Panc1 (cell line): ENCODE measurements around the gene LIN28B. TPM values are rescaled to one million over a fixed set of nuclear protein-coding genes. Genes with fewer than 3 reads are reported as not detected.

Experiments used
- ATAC-seq: fragments of 200-7000 bp; cut with Tn5 transposase; 2 replicates; pipeline ENCODE4 v1.9.1; 2020; ENCODE audit warnings: mild to moderate bottlenecking, moderate library complexity
- BruUV-seq: library from RNA; stranded (reverse); fragments of 400-500 nt; replicated peaks from 2 replicates; lab custom pipeline; 2021; lab: Mats Ljungman, UMichigan
- CTCF ChIA-PET: fragments of 300-600 bp; sonication (Branson Sonifier 250); formaldehyde crosslinking; loops from one replicate; lab custom pipeline; 2022; ENCODE audit warnings: antibody characterized with exemption; lab: Charles Lee
- POLR2A ChIA-PET: fragments of 300-600 bp; sonication (Branson Sonifier 250); formaldehyde crosslinking; loops from one replicate; lab custom pipeline; 2022; ENCODE audit warnings: antibody characterized with exemption; lab: Charles Lee
- DNase-seq: peaks from one replicate; pipeline ENCODE4 v3.0.0-alpha.2; 2010; ENCODE audit warnings: low read depth, low spot score
- H3K27ac ChIP-seq: 2 replicates; pipeline ENCODE4 v1.5.1; 2011; ENCODE audit warnings: mild to moderate bottlenecking, low read length, inconsistent platforms
- H3K27me3 ChIP-seq: fragments of 200-500 bp; sonication (Bioruptor generic); 2 replicates; pipeline ENCODE4 v1.6.0; 2014; ENCODE audit warnings: low read length, inconsistent platforms; ENCODE audit not compliant: control insufficient read depth, insufficient read depth
- H3K36me3 ChIP-seq: fragments of 200-500 bp; sonication (Bioruptor generic); 2 replicates; pipeline ENCODE4 v1.5.1; 2014; ENCODE audit warnings: inconsistent platforms, mild to moderate bottlenecking, low read length, moderate library complexity; ENCODE audit not compliant: control insufficient read depth, insufficient read depth
- H3K4me1 ChIP-seq: 2 replicates; pipeline ENCODE4 v1.5.1; 2011; ENCODE audit warnings: inconsistent platforms, mild to moderate bottlenecking, low read length, moderate library complexity; ENCODE audit not compliant: control insufficient read depth, insufficient read depth
- H3K4me3 ChIP-seq, 2 experiments: 2 replicates each; pipeline ENCODE4 v1.5.1; 2011 to 2012; ENCODE audit warnings: low read depth in 2 of 2, low read length in 2 of 2, mild to moderate bottlenecking in 2 of 2, inconsistent platforms in 1 of 2, moderate library complexity in 1 of 2
- H3K9me3 ChIP-seq: fragments of 200-500 bp; sonication (Bioruptor generic); 2 replicates; pipeline ENCODE4 v1.5.1; 2014; ENCODE audit warnings: low read depth, mild to moderate bottlenecking, inconsistent platforms, low read length, moderate library complexity; ENCODE audit not compliant: control insufficient read depth, insufficient read depth
- CTCF ChIP-seq: fragments of 450-650 bp; IDR thresholded peaks from 2 replicates; pipeline ENCODE4 v1.5.1; 2017; ENCODE audit warnings: mild to moderate bottlenecking
- POLR2AphosphoS5 ChIP-seq: IDR thresholded peaks from 2 replicates; pipeline ENCODE4 v1.6.1; 2012; ENCODE audit warnings: mild to moderate bottlenecking, low read depth, low read length, moderate library complexity
- REST ChIP-seq, 2 experiments: IDR thresholded peaks; 2 replicates each; pipeline ENCODE4 v1.6.1; 2011 to 2012; ENCODE audit warnings: low read depth in 2 of 2, control low read depth in 1 of 2, low read length in 1 of 2, mild to moderate bottlenecking in 1 of 2, moderate library complexity in 1 of 2; ENCODE audit not compliant: insufficient read depth in 1 of 2
- SIN3A ChIP-seq: IDR thresholded peaks from 2 replicates; pipeline ENCODE4 v1.6.1; 2012; ENCODE audit warnings: low read depth, mild to moderate bottlenecking, low read length, moderate library complexity, borderline replicate concordance; ENCODE audit not compliant: insufficient read depth
- TCF7L2 ChIP-seq: IDR thresholded peaks from 2 replicates; pipeline ENCODE4 v1.6.1; 2011; ENCODE audit warnings: mild to moderate bottlenecking, low read depth, low read length, inconsistent platforms
- in situ Hi-C: cut with HindIII; loops from 2 replicates; pipeline ENCODE4 v1.10.0; 2016; ENCODE audit warnings: low sequenced_read_pairs, low pct_unique_long_range_greater_than_20kb
- intact Hi-C: fragments of 100-400 bp; cut with micrococcal nuclease; formaldehyde crosslinking; loops from one replicate; pipeline ENCODE4 v1.10.0; 2022; ENCODE audit not compliant: unreplicated experiment
- total RNA-seq: library from RNA; stranded (reverse); gene quantifications from one replicate; pipeline ENCODE4 v1.2.1, GENCODE V29; 2021; ENCODE audit not compliant: unreplicated experiment

LIN28B gene
- total RNA-seq, 1 experiment from 2014 or later = 5.8 TPM

- ChIA-PET CTCF (no interaction called here), POLR2A (no interaction called here)
- in situ Hi-C loops = no loop called here
Measured at GRCh38 chr6:104983296-104983695, 26.4 kb downstream of the LIN28B start.

GRCh38 chr6:104983776-104984175, 26.9 kb downstream of the LIN28B start:
- in situ Hi-C loops (no loop called here), intact Hi-C loops (no loop called here)
- ChIA-PET CTCF (no interaction called here), POLR2A (no interaction called here)
- no peaks in the 10 kb centered on the region for H3K36me3 ChIP-seq
- no peaks in the 10 kb centered on the region for H3K4me1 ChIP-seq
- no peak for ATAC-seq
- H3K27me3 ChIP-seq = no peaks in the 10 kb centered on the region
- TF ChIP-seq CTCF = no peak
- no peaks in the 10 kb centered on the region for H3K9me3 ChIP-seq
- no peak for DNase-seq
- no peak overlapping the region for H3K27ac ChIP-seq
- H3K4me3 ChIP-seq = no peak overlapping the region
- BruUV-seq = no TSS peak

More at GRCh38 chr6:104983296-104983695, 26.4 kb downstream of the LIN28B start:
- H3K27ac ChIP-seq = no peak overlapping the region
- no peaks in the 10 kb centered on the region for H3K9me3 ChIP-seq
- H3K4me3 ChIP-seq = no peak overlapping the region
- H3K27me3 ChIP-seq = no peaks in the 10 kb centered on the region
- H3K4me1 ChIP-seq = no peaks in the 10 kb centered on the region
- TF ChIP-seq REST (IDR thresholded peaks at IDR 0.05; ENCODE audit: insufficient read depth in 1 of 2, low read depth in 2 of 2, low read length in 1 of 2) (no peak), TCF7L2 (no peak), SIN3A (no peak), CTCF (no peak), POLR2AphosphoS5 (no peak)
- DNase-seq (no peak), ATAC-seq (no peak)
- H3K36me3 ChIP-seq = no peaks in the 10 kb centered on the region
- BruUV-seq = no TSS peak
- intact Hi-C loops = no loop called here

- Histone ChIP-seq H3K36me3 (no peaks in the 10 kb centered on the region), H3K27ac (no peak overlapping the region), H3K4me1 (no peaks in the 10 kb centered on the region), H3K27me3 (no peaks in the 10 kb centered on the region), H3K9me3 (no peaks in the 10 kb centered on the region), H3K4me3 (no peak overlapping the region)
- in situ Hi-C loops = no loop called here
- CTCF ChIA-PET = no interaction called here
- intact Hi-C loops = no loop called here
- DNase-seq = no peak
- POLR2A ChIA-PET = no interaction called here
- no TSS peak for BruUV-seq
- TF ChIP-seq CTCF = no peak
- no peak for TF ChIP-seq REST (IDR thresholded peaks at IDR 0.05; ENCODE audit: insufficient read depth in 1 of 2, low read depth in 2 of 2, low read length in 1 of 2)
- no peak for TF ChIP-seq POLR2AphosphoS5
- no peak for TF ChIP-seq TCF7L2
- TF ChIP-seq SIN3A = no peak
- ATAC-seq = no peak
Measured at GRCh38 chr6:104984831-104985230, 27.9 kb downstream of the LIN28B start.
